DMS153 treated with DMSO at 0.1 percent for 48 hours (cell line): Measurements from ENCODE around the gene CFAP97D2.

ENCODE experiments used
- DNase-seq: peaks from one replicate; lab custom pipeline; 2025; ENCODE audit not compliant: unreplicated experiment; lab: John Stamatoyannopoulos, UW

Gene CFAP97D2

DNA sequence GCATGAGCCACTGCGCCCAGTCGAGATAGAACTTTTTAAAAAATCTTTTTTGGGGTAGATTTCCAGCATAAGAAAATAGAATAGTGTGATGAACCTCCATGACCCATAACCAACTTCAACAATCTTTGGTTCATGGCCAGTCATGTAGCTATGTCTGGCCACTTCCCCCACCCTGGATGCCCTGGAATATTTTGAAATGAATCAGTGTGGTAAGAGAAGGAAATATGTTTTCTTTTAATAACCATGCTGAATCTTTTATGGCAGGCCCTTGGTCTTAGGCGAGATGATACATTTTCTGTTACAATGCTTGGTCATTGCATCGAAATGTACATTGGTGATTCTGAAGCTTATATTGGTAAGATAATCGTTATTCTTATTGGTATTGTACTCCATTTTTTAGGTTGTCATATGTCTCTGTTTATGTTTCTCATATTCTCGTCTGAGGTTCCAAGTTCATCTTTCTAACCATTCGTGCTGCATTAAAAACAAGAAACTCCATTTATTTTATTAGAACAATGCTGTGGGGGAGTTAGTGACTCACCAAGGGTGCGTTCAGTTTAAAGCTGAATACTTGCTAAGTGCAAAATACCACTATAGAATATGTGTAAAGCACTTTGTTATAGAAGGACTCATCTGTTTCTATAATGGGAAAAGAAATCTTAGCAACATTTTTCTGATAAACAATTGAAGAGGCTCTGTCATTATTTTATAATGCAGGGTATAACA is 86.0 kb downstream of the CFAP97D2 start:
- no peak for DNase-seq

DNA sequence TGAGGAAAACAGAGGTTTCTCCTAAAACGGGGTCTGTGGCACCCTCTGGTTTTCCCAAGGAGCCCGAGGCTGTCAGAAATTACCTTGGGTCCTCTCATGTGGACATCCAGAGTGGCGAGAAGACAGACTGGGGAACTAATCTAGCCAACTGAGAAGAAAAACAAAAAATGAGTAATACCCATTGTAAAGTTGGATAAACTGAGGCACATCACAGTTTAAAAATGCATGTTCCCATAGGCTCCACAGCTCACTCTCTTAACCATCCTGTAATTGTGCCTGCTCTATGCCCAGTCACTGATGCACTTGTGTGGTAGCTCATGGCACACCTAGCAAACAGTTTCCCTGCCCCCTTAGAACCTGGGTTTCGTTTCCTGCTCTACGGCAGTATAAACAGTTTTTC is 87.2 kb downstream of the CFAP97D2 start:
- no peak for DNase-seq

DNA sequence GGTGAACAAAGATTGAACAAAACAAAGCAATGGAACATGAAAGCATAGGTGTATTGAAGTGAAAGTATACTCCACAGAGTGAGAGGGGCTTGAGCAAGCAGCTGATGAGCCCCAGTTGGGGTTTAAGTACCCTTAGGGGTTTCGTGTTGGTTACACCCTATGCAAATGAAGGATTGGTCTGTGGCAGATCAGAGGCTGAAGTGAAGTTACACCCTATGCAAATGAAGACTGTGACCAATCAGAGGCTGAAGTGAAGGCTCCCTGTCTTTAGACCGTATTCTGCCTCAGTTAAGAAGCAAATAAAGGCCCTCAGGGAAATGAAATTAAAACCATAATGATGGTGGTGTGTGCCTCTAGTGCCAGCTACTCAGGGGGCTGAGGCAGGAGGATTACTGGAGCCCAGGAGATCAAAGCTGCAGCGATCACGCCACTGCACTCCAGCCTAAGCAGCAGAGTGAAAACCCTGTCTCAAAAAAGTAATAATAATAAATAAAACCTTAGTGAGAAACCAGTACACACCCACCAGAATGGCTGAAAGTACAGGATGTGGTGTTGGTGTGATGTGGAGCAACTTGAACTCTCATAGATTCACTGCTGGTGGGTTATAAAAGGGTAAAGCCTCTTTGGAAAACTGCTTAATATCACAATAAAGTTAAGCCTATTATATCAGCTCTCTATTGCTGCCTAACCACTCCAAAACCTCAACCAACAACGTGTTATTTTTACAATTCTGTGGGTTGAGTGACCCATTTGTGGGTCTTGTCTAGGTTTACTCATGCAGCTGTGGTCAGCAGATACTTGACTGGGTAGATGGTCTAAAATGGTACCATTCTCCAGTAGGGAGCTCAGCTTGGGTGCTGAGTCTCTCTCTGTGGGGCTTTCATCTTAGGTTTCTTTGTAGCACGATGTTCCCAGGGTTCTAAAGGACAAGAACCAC is 89.6 kb downstream of the CFAP97D2 start:
- DNase-seq, result no peak

DNA sequence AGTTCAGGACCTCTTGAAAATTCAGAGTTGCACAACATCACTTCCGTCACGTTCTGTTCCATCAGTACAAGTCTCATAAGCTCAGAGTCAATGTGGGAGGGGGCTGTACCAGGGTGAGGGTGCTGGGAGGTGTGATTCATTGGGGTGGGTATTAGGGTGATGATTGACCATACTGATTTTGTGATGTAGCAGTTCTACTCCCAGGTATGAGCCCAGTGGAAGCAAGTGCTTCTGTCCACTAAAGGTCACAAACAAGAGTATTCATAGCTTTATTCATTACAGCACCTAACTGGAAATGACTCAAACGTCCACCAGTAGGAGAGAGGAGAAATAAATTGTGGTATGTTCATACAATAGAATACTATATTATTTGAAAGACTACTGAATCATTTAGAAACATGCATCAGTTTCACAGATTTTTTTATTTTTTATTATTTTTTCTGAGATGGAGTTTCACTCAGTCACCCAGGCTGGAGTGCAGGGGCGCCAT is 90.3 kb downstream of the CFAP97D2 start:
- DNase-seq, result no peak
